ENCODE measurements around the gene ATF2. TPM values are rescaled to one million over a fixed set of nuclear protein-coding genes. Genes with fewer than 3 reads are reported as not detected.

The ATF2 gene
- total RNA-seq, 1 donor from 2014 or later = 40.5 TPM

- H3K36me3 ChIP-seq = no peaks in the 10 kb centered on the region
- H3K4me1 ChIP-seq = no peaks in the 10 kb centered on the region
- no peak overlapping the region for H3K27ac ChIP-seq
- H3K27me3 ChIP-seq = no peaks in the 10 kb centered on the region
- TF ChIP-seq POLR2AphosphoS5 (IDR thresholded peaks at IDR 0.05; ENCODE audit: insufficient read depth in 1 of 2, low read depth in 1 of 2) (no peak), POLR2A (IDR thresholded peaks at IDR 0.05) (no peak), CTCF (IDR thresholded peaks at IDR 0.05) (no peak)
- no peak overlapping the region for H3K4me3 ChIP-seq
- no peaks in the 10 kb centered on the region for H3K9me3 ChIP-seq
- no peak for DNase-seq (ENCODE audit: extremely low spot score in 2 of 2)
- intact Hi-C loops (cut with DNase I) = no loop called here
Observed at GRCh38 chr2:175203621-175204496, 35.9 kb upstream of the ATF2 start.

- no peak for DNase-seq (ENCODE audit: extremely low spot score in 2 of 2)
- Histone ChIP-seq H3K27ac (no peak overlapping the region), H3K36me3 (no peaks in the 10 kb centered on the region), H3K4me1 (no peaks in the 10 kb centered on the region), H3K9me3 (no peaks in the 10 kb centered on the region), H3K27me3 (no peaks in the 10 kb centered on the region), H3K4me3 (no peak overlapping the region)
- intact Hi-C loops (cut with DNase I) = no loop called here
- TF ChIP-seq POLR2A (IDR thresholded peaks at IDR 0.05) = no peak
- no peak for TF ChIP-seq POLR2AphosphoS5 (IDR thresholded peaks at IDR 0.05; ENCODE audit: insufficient read depth in 1 of 2, low read depth in 1 of 2)
- TF ChIP-seq CTCF (IDR thresholded peaks at IDR 0.05) = no peak
Observed at GRCh38 chr2:175195012-175195411, 27.0 kb upstream of the ATF2 start.

- Histone ChIP-seq H3K27me3 (no peaks in the 10 kb centered on the region), H3K27ac (no peak overlapping the region), H3K9me3 (no peaks in the 10 kb centered on the region), H3K4me1 (no peaks in the 10 kb centered on the region), H3K4me3 (no peak overlapping the region), H3K36me3 (no peaks in the 10 kb centered on the region)
- no peak for TF ChIP-seq CTCF (IDR thresholded peaks at IDR 0.05)
- TF ChIP-seq POLR2A (IDR thresholded peaks at IDR 0.05) = no peak
- no peak for TF ChIP-seq POLR2AphosphoS5 (IDR thresholded peaks at IDR 0.05; ENCODE audit: insufficient read depth in 1 of 2, low read depth in 1 of 2)
- no peak for DNase-seq (ENCODE audit: extremely low spot score in 2 of 2)
- intact Hi-C loops (cut with DNase I) = no loop called here
Observed at GRCh38 chr2:175188761-175189160, 20.8 kb upstream of the ATF2 start.

GRCh38 chr2:175187378-175187777 lies 19.4 kb upstream of the ATF2 start:
- no peaks in the 10 kb centered on the region for H3K4me1 ChIP-seq
- no peaks in the 10 kb centered on the region for H3K27me3 ChIP-seq
- H3K27ac ChIP-seq = no peak overlapping the region
- no peaks in the 10 kb centered on the region for H3K9me3 ChIP-seq
- no peak overlapping the region for H3K4me3 ChIP-seq
- H3K36me3 ChIP-seq = no peaks in the 10 kb centered on the region
- TF ChIP-seq CTCF (IDR thresholded peaks at IDR 0.05) (no peak), POLR2AphosphoS5 (IDR thresholded peaks at IDR 0.05; ENCODE audit: insufficient read depth in 1 of 2, low read depth in 1 of 2) (no peak), POLR2A (IDR thresholded peaks at IDR 0.05) (no peak)
- intact Hi-C loops (cut with DNase I) = no loop called here
- no peak for DNase-seq (ENCODE audit: extremely low spot score in 2 of 2)

GRCh38 chr2:175183674-175184073 lies 15.7 kb upstream of the ATF2 start:
- TF ChIP-seq CTCF (IDR thresholded peaks at IDR 0.05) (no peak), POLR2A (IDR thresholded peaks at IDR 0.05) (no peak), POLR2AphosphoS5 (IDR thresholded peaks at IDR 0.05; ENCODE audit: insufficient read depth in 1 of 2, low read depth in 1 of 2) (no peak)
- Histone ChIP-seq H3K27ac (no peak overlapping the region), H3K36me3 (peaks cover 0 to 11% of the 10 kb centered on the region in 2 donors), H3K4me1 (peaks cover 23% of the 10 kb centered on the region), H3K9me3 (no peaks in the 10 kb centered on the region), H3K27me3 (no peaks in the 10 kb centered on the region), H3K4me3 (no peak overlapping the region)
- no peak for DNase-seq (ENCODE audit: extremely low spot score in 2 of 2)
- intact Hi-C loops (cut with DNase I) = no loop called here

Data from vagina (tissue), 2 donors.